GM21423 (cell line): ENCODE results near the gene PALD1.

ENCODE experiments used
- ATAC-seq: cut with Tn5 transposase; IDR thresholded peaks from one replicate; pipeline ENCODE4 v1.9.1; 2021; ENCODE audit warnings: mild to moderate bottlenecking, moderate library complexity; ENCODE audit not compliant: unreplicated experiment

The PALD1 gene

GRCh38 chr10:70587045-70587658 lies 108.6 kb downstream of the PALD1 start:
- no peak for ATAC-seq

DNA sequence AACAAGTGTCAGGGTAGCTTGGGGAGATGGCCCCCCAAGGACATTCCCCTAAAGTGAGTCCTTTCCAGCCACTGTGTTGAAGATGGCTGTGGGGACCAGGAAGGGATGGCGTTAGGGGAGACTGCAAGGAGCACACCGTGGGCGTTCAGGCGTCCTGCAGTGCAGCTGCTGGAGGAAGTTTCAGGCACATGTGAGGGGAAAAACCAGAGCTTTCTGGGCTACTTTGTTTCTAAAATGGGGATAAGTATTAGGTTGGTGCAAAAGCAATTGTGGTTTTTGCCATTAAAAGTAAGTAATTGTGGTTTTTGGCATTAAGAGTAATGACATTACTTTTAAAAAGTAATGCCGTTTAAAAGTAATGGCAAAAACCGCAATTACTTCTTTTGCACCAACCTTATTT lies 109.7 kb downstream of the PALD1 start:
- ATAC-seq: no peak

- no peak for ATAC-seq
Observed at GRCh38 chr10:70588859-70589570, 110.4 kb downstream of the PALD1 start.

DNA sequence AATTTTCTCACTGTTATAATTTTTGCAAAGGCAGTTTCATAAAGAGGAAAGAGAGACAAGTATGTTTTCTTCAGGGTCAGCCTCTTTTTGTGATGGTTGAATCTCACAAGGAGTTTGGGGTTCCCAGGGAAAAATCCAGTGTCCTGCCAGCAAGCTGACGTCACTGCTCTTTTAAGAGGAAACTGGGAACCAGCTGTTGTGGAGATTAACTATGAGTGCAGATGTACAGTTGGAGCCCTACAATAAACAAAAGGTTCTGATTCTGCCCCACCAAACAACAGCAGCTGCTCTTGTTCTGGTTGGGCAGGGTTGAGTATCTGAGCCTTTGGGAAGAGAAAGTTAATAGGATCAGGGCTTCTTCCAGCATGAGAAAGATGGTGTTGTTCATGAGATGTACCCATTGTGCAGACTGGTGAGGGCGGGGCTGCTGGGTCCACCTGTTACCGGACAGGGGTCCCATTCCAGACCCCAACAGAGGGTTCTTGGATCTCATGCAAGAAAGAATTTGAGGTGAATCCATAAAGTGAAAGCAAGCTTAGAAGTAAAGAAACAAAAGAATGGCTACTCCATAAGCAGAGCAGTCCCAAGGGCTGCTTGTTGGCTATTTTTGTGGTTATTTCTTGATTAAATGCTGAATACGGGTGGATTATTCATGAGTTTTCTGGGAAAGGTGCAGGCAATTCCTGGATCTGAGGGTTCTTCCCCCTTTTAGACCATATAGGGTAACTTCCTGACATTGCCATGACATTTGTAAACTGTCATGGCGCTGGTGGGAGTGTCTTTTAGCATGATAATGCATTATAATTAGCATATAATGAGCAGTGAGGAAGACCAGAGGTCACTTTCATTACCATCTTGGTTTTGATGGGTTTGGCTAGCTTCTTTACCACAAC lies 111.4 kb downstream of the PALD1 start:
- ATAC-seq: no peak

- ATAC-seq: no peak
Observed at GRCh38 chr10:70590655-70591416, 112.3 kb downstream of the PALD1 start.

DNA sequence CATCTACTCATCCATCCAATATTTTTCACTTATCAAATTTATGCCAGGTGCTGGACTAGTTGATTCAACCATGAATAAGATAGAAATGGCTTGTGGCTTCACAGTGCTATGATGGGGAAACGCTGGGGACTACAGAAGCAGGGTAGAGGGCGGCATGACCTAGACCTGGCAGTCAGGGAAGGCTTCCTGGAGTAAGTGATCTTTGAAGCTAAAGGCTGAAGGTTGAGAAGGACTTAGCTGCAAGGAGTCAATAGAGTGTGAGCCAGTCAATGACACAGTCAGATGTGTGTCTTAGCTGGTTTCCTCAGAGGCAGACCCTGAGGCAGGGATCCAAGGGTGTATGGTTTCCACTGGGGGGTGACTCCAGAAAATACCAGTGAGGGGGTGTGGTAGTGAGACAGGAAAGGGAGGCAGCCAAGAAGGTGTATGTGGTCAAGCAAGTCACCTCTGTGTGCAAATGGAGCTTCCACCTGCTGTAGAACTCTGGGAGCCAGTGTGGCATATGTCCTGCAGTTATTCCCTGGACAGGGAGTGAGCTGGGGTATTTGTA lies 113.7 kb downstream of the PALD1 start:
- ATAC-seq: no peak

GRCh38 chr10:70592746-70593512 lies 114.4 kb downstream of the PALD1 start:
- no peak for ATAC-seq

- ATAC-seq: no peak
Observed at GRCh38 chr10:70593513-70593890, 114.9 kb downstream of the PALD1 start.

GRCh38 chr10:70594161-70594560 lies 115.6 kb downstream of the PALD1 start:
- ATAC-seq: no peak

DNA sequence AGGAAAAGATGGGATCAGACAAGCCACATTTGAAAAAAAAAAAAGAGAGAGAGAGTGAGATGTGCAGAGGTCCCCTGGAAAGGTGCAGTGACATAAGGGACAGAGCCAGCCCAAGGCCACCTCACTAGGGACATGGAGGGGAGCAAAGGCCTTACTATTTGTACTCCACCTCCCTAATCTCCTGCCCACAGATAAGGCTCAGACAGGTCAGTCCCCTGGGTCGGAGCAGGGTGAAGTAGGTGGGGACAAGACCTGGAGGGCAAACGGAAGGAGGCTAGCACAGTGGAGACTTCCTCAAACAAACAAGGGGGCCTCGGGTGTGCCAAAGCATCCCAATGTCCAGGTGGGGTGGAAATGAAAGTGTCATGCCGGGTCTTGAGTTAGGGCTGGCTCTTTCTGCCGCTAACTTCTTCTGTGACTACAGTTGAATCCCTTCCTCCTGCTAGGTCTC lies 117.0 kb downstream of the PALD1 start:
- ATAC-seq: no peak

DNA sequence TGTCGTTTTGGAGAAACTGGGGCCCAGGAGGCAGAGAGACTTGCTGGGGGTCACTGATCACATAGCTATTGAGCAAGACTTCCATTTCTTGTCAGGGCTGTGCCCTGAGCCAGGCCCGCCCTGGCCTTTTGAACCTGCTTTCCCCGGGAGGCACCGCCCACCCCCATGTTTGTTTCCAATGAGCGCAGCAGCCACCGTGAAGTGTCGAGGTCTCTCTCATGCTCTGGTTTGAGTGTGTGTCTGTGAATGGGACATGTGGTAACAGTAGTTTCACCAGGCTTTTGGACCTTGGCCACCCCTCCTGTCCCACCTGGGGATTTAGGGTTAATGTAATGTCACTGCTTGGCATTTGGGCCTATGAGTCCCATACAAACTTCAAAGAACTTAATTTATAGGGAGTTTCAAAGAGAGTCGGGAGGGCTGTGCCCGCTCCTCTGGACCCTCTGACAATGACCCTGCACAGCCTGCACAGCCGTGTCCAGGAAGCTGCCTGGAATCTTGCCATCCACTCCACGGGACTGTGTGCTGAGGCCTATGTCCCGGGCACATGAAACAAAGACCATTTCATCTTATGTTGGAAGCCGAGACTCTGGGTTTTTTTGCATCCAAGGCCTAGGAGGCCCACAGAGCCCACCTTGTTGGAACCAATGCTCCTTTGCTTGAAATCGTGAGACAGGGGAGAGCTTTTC lies 117.7 kb downstream of the PALD1 start:
- no peak for ATAC-seq

DNA sequence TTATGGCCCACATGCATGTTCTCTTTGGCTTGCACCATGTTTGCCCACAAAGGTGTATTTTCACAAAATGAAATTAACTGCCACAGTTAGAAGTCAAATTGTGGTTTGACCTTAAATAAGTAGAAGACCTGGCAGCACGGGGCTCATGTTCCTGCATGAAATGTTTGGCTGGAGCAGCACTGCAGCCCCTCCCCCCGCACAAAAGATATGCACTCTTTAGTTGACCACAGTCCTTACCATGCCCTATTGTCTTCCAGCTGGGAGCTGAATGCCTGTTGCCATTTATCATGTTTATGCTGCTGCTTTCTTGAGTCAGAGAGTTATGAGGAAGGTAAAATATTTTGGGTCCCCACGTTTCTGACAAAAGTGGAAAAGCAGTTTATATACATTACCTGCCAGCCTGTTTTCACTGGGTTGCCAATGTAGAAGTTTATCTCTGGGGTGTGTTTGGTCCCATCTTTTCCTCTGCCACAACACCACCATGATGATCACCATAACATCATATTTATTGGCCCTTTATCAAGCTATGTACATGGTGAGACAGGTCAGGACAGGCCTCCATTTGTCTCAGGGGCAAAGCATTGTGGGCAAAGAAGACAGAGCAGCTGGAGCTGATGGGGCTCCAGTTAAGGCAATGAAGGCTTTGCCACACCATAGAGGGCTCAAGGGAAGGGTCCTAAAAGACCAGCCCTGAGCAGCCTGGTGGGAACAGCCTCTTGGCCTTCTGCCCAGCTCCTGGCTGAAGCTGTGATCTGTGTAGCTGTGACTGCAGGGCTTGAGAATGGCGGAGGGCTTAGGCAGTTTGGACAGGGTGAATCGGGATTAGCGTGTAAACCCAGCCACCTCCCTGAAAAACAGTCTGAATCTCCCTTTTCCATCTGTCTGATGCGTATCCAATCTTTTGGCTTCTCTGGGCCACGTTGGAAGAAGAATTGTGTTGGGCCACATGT lies 118.6 kb downstream of the PALD1 start:
- ATAC-seq: no peak

- ATAC-seq: no peak
Observed at GRCh38 chr10:70597856-70598815, 119.6 kb downstream of the PALD1 start.

- no peak for ATAC-seq
Observed at GRCh38 chr10:70598857-70599295, 120.3 kb downstream of the PALD1 start.

DNA sequence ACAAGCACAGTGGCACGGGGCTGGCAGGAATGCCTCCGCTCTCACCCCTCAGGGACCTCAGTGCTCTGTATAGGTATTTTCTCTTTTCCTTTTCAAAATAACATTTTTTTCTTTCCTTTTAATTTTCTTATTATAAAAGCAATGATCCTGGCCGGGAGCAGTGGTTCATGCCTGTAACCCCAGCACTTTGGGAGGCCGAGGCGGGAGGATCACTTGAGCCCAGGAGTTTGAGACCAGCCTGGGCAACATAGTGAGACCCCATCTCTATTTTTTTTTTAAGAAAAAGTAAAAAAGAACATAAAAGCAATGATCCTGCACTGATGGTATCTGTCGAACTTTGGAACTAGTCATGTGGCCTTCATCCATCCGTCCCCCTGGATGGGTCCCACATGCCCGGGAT lies 120.8 kb downstream of the PALD1 start:
- ATAC-seq: no peak

GRCh38 chr10:70599791-70600190 lies 121.2 kb downstream of the PALD1 start:
- ATAC-seq: no peak
